Renal pelvis (tissue), 4 donors: ENCODE data around the gene ZFHX3. TPM values are rescaled to one million over a fixed set of nuclear protein-coding genes. Genes with fewer than 3 reads are reported as not detected.

Experiments
- DNase-seq: peaks from one replicate; pipeline ENCODE4 v3.0.0-alpha.2; 2013
- polyA plus RNA-seq, 3 donors: library from polyadenylated mRNA; unstranded; fragments of 120-200 nt; gene quantifications; one replicate each; pipeline ENCODE4 v1.2.1, GENCODE V29; 2013; ENCODE audit not compliant: insufficient read length in 3 of 3

Gene ZFHX3
- polyA plus RNA-seq, 3 donors: 17.6 to 24.2 (median 23.3) TPM

GRCh38 chr16:72977127-72977526, 70.8 kb downstream of the ZFHX3 start:
- DNase-seq: no peak

- DNase-seq: no peak
Measured at GRCh38 chr16:72976438-72977064, 71.4 kb downstream of the ZFHX3 start.

- no peak for DNase-seq
Measured at GRCh38 chr16:72975809-72976437, 72.0 kb downstream of the ZFHX3 start.

GRCh38 chr16:72974142-72974769, 73.7 kb downstream of the ZFHX3 start:
- DNase-seq: no peak

GRCh38 chr16:72972878-72973571, 74.9 kb downstream of the ZFHX3 start:
- DNase-seq: no peak

- DNase-seq: no peak
Measured at GRCh38 chr16:72971370-72971769, 76.6 kb downstream of the ZFHX3 start.

GRCh38 chr16:72970656-72971055, 77.3 kb downstream of the ZFHX3 start:
- no peak for DNase-seq

- DNase-seq: no peak
Measured at GRCh38 chr16:72969812-72970211, 78.1 kb downstream of the ZFHX3 start.

GRCh38 chr16:72969146-72969545, 78.8 kb downstream of the ZFHX3 start:
- DNase-seq: no peak

- no peak for DNase-seq
Measured at GRCh38 chr16:72967941-72968340, 80.0 kb downstream of the ZFHX3 start.

GRCh38 chr16:72963533-72964315, 84.2 kb downstream of the ZFHX3 start:
- DNase-seq: no peak

- no peak for DNase-seq
Measured at GRCh38 chr16:72962347-72962746, 85.6 kb downstream of the ZFHX3 start.

- DNase-seq: no peak
Measured at GRCh38 chr16:72961863-72962262, 86.1 kb downstream of the ZFHX3 start.

GRCh38 chr16:72961115-72961832, 86.7 kb downstream of the ZFHX3 start:
- no peak for DNase-seq

- DNase-seq: no peak
Measured at GRCh38 chr16:72960101-72960500, 87.8 kb downstream of the ZFHX3 start.

- DNase-seq: no peak
Measured at GRCh38 chr16:72959301-72959996, 88.5 kb downstream of the ZFHX3 start.

- no peak for DNase-seq
Measured at GRCh38 chr16:72958522-72959076, 89.3 kb downstream of the ZFHX3 start.

GRCh38 chr16:72957303-72958277, 90.3 kb downstream of the ZFHX3 start:
- no peak for DNase-seq
